ENCODE results near the gene CADM2.
"Not testable (repeated sequence)": the region's sequence is repeated elsewhere in the genome, so short reads cannot be mapped to it uniquely, and the experiment has no call there.

Gene CADM2

GRCh38 chr3:84958495-84959469 lies at the start of gene CADM2:
Gene CADM2 (plus strand): TSS chr3:84958989.
- peaks cover 20% of the 10 kb centered on the region for H3K27me3 ChIP-seq (ENCODE audit: insufficient read depth, low read length)
- peak within 1 kb of the TSS; percentile 93 for H3K4me3 ChIP-seq (ENCODE audit: low read length)
- no peak within 1 kb of the TSS for H3K27ac ChIP-seq (ENCODE audit: low read length)
- H3K9ac ChIP-seq (ENCODE audit: low read depth, low read length): peak within 1 kb of the TSS; percentile 80; the same call in 1 of the 2 replicates
- no peaks in the 10 kb centered on the region for H3K9me3 ChIP-seq (ENCODE audit: insufficient read depth, low read depth, low read length)
- H3K36me3 ChIP-seq (ENCODE audit: insufficient read depth, low read depth, low read length): no peaks in the 10 kb centered on the region
- peaks cover 15% of the 10 kb centered on the region for H3K4me1 ChIP-seq (ENCODE audit: insufficient read depth, low read length)

- H3K9me3 ChIP-seq (ENCODE audit: insufficient read depth, low read depth, low read length); H3K4me3 ChIP-seq (ENCODE audit: low read length); H3K4me1 ChIP-seq (ENCODE audit: insufficient read depth, low read length); H3K27ac ChIP-seq (ENCODE audit: low read length); H3K9ac ChIP-seq (ENCODE audit: low read depth, low read length); H3K27me3 ChIP-seq (ENCODE audit: insufficient read depth, low read length); H3K36me3 ChIP-seq (ENCODE audit: insufficient read depth, low read depth, low read length): not testable (repeated sequence)
Observed at GRCh38 chr3:84918592-84918991, 40.2 kb upstream of the CADM2 start.

DNA sequence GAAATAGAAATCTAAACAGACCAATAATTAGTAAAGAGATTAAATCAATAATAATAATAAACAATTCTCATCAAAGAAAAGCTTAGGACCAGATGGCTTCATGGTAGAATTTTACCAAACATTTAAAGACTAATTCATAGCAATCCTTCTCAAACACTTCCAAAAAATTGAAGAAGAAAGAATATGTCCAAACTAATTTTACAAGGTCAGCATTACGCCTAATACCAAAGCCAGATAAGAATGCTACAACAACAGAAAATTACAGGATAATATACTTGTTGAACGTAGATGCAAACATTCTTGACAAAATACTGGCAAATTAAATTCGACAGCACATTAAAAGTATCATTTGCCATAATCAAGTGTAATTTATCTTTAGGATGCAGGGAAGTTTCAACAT lies 36.1 kb upstream of the CADM2 start:
- H3K4me1 ChIP-seq (ENCODE audit: insufficient read depth, low read length): no peaks in the 10 kb centered on the region
- no peaks in the 10 kb centered on the region for H3K27me3 ChIP-seq (ENCODE audit: insufficient read depth, low read length)
- peaks cover 4% of the 10 kb centered on the region; the same call in 1 of the 2 replicates for H3K9me3 ChIP-seq (ENCODE audit: insufficient read depth, low read depth, low read length)
- no peak overlapping the region for H3K4me3 ChIP-seq (ENCODE audit: low read length)
- no peaks in the 10 kb centered on the region for H3K36me3 ChIP-seq (ENCODE audit: insufficient read depth, low read depth, low read length)
- no peak overlapping the region for H3K27ac ChIP-seq (ENCODE audit: low read length)
- H3K9ac ChIP-seq (ENCODE audit: low read depth, low read length): no peak overlapping the region

- Histone ChIP-seq H3K4me1 (ENCODE audit: insufficient read depth, low read length) (no peaks in the 10 kb centered on the region), H3K9ac (ENCODE audit: low read depth, low read length) (no peak overlapping the region), H3K36me3 (ENCODE audit: insufficient read depth, low read depth, low read length) (no peaks in the 10 kb centered on the region), H3K9me3 (ENCODE audit: insufficient read depth, low read depth, low read length) (no peaks in the 10 kb centered on the region), H3K4me3 (ENCODE audit: low read length) (no peak overlapping the region), H3K27me3 (ENCODE audit: insufficient read depth, low read length) (no peaks in the 10 kb centered on the region), H3K27ac (ENCODE audit: low read length) (no peak overlapping the region)
Observed at GRCh38 chr3:84925571-84925970, 33.2 kb upstream of the CADM2 start.

GRCh38 chr3:84943379-84943778 lies 15.4 kb upstream of the CADM2 start:
- Histone ChIP-seq H3K36me3 (ENCODE audit: insufficient read depth, low read depth, low read length) (no peaks in the 10 kb centered on the region), H3K27ac (ENCODE audit: low read length) (no peak overlapping the region), H3K4me1 (ENCODE audit: insufficient read depth, low read length) (no peaks in the 10 kb centered on the region), H3K4me3 (ENCODE audit: low read length) (no peak overlapping the region), H3K9ac (ENCODE audit: low read depth, low read length) (no peak overlapping the region), H3K27me3 (ENCODE audit: insufficient read depth, low read length) (no peaks in the 10 kb centered on the region), H3K9me3 (ENCODE audit: insufficient read depth, low read depth, low read length) (no peaks in the 10 kb centered on the region)

DNA sequence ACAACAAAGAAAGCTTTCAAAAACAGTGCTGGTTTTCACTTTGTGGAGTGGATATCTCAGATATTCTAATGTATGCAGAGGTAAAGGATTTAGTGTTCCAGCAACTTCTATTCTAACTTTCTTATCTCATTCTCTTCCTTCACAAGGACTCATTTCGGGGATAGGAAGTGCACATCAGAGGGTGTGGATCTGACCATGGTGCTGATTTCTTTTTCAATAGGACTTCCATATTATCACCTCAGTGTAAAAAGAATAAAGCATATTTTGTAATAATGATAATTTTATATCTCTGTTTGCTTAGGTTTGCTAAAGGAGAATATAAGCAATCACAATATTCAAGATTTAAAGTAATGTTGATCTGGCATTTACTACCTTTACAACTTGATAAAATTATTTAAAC lies 12.5 kb upstream of the CADM2 start:
- Histone ChIP-seq H3K9ac (ENCODE audit: low read depth, low read length) (no peak overlapping the region), H3K27ac (ENCODE audit: low read length) (no peak overlapping the region), H3K4me1 (ENCODE audit: insufficient read depth, low read length) (no peaks in the 10 kb centered on the region), H3K4me3 (ENCODE audit: low read length) (no peak overlapping the region), H3K9me3 (ENCODE audit: insufficient read depth, low read depth, low read length) (no peaks in the 10 kb centered on the region), H3K36me3 (ENCODE audit: insufficient read depth, low read depth, low read length) (no peaks in the 10 kb centered on the region), H3K27me3 (ENCODE audit: insufficient read depth, low read length) (no peaks in the 10 kb centered on the region)

GRCh38 chr3:84959470-84960271 lies 882 bp downstream of the CADM2 start:
- Histone ChIP-seq H3K9me3 (ENCODE audit: insufficient read depth, low read depth, low read length) (no peaks in the 10 kb centered on the region), H3K27me3 (ENCODE audit: insufficient read depth, low read length) (peaks cover 20% of the 10 kb centered on the region), H3K4me3 (ENCODE audit: low read length) (peak overlapping the region; percentile 93), H3K36me3 (ENCODE audit: insufficient read depth, low read depth, low read length) (no peaks in the 10 kb centered on the region), H3K4me1 (ENCODE audit: insufficient read depth, low read length) (peaks cover 22% of the 10 kb centered on the region), H3K27ac (ENCODE audit: low read length) (no peak overlapping the region), H3K9ac (ENCODE audit: low read depth, low read length) (peak overlapping the region; percentile 80; the same call in 1 of the 2 replicates)

- no peaks in the 10 kb centered on the region for H3K9me3 ChIP-seq (ENCODE audit: insufficient read depth, low read depth, low read length)
- H3K4me3 ChIP-seq (ENCODE audit: low read length): peak overlapping the region; percentile 93
- H3K36me3 ChIP-seq (ENCODE audit: insufficient read depth, low read depth, low read length): no peaks in the 10 kb centered on the region
- peak overlapping the region; percentile 80; the same call in 1 of the 2 replicates for H3K9ac ChIP-seq (ENCODE audit: low read depth, low read length)
- H3K27ac ChIP-seq (ENCODE audit: low read length): no peak overlapping the region
- peaks cover 30% of the 10 kb centered on the region for H3K4me1 ChIP-seq (ENCODE audit: insufficient read depth, low read length)
- peaks cover 20% of the 10 kb centered on the region for H3K27me3 ChIP-seq (ENCODE audit: insufficient read depth, low read length)
Observed at GRCh38 chr3:84960581-84960980, 1.8 kb downstream of the CADM2 start.

DNA sequence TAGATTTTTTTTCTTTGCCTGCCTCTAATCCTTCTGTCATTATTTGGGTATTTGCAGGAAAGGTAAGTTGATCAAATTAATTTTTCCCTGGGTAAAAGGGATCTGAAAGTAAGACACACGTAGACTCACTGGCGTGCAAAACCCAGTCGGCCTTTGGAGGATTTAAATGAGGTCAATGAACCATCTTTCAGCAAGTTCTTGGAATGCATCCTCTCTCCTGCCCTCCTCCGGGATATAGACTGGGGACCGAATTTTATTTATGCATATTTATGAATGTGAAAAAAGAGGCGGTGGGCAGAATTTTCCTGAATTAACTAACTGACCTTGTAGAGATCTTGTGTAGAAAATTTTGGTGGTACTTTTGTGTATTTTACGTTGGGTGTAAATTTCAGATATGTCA lies 2.2 kb downstream of the CADM2 start:
- peak overlapping the region; percentile 93 for H3K4me3 ChIP-seq (ENCODE audit: low read length)
- H3K27ac ChIP-seq (ENCODE audit: low read length): no peak overlapping the region
- no peaks in the 10 kb centered on the region for H3K9me3 ChIP-seq (ENCODE audit: insufficient read depth, low read depth, low read length)
- peaks cover 20% of the 10 kb centered on the region for H3K27me3 ChIP-seq (ENCODE audit: insufficient read depth, low read length)
- H3K9ac ChIP-seq (ENCODE audit: low read depth, low read length): peak overlapping the region; percentile 80; the same call in 1 of the 2 replicates
- H3K4me1 ChIP-seq (ENCODE audit: insufficient read depth, low read length): peaks cover 35% of the 10 kb centered on the region
- H3K36me3 ChIP-seq (ENCODE audit: insufficient read depth, low read depth, low read length): no peaks in the 10 kb centered on the region

DNA sequence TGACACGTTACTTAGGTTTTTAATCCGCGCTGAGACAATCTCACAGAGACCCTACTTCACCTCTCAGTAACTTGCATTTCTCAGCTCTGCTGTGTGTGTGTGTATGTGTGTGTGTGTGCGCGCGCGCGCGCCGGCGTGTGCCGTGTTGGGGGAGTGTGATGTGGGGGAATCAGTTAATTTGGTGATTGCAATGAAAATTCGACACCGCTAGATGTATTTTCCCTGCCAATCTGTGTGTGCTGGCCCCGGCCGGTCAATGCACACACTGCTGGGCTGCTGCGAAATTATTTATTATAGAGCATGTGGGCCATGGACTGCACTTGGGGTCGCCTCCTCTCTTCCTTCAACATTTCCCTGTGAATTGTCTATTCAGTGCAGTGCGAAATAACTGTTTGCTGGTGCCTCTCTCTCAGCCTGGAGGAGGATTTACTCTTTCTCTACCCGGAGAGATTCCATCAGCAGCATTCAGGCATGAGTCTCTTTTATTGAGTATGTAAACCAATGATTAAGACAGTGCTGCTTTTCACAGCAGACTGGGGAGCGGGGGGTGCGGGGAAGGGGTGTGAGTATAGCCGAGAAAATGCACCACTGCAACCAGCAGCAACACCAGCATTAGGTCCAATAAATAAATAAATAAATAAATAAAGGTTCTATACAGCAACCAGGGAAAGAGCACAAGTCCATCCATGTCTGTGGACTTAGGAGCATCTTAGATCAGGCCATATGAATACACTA lies 2.9 kb downstream of the CADM2 start:
- Histone ChIP-seq H3K27ac (ENCODE audit: low read length) (no peak overlapping the region), H3K9ac (ENCODE audit: low read depth, low read length) (peak overlapping the region; percentile 80; the same call in 1 of the 2 replicates), H3K36me3 (ENCODE audit: insufficient read depth, low read depth, low read length) (no peaks in the 10 kb centered on the region), H3K4me3 (ENCODE audit: low read length) (peak overlapping the region; percentile 93), H3K9me3 (ENCODE audit: insufficient read depth, low read depth, low read length) (no peaks in the 10 kb centered on the region), H3K27me3 (ENCODE audit: insufficient read depth, low read length) (peaks cover 20% of the 10 kb centered on the region), H3K4me1 (ENCODE audit: insufficient read depth, low read length) (peaks cover 40% of the 10 kb centered on the region)

DNA sequence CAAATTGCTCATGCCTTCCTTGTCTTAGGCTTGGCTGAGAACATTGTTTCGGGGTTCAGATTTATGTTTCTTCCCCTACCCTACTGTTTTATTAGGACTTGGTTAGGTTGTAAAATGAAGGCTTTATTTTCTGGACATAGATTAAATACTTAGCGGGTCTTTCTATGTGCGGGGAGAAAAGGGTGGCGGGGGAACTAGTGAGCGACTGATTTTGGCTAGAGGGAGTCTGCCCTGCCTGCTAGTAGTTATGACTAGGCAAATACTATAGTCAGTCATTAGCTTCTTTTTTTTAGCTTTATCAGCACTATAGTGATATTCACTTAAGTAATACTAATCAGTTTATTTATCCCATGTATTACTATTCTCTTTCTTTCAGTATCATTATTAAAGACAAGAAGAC lies 3.6 kb downstream of the CADM2 start:
- no peaks in the 10 kb centered on the region for H3K36me3 ChIP-seq (ENCODE audit: insufficient read depth, low read depth, low read length)
- H3K4me1 ChIP-seq (ENCODE audit: insufficient read depth, low read length): peaks cover 45% of the 10 kb centered on the region
- H3K4me3 ChIP-seq (ENCODE audit: low read length): peak overlapping the region; percentile 93; the same call in 1 of the 2 replicates
- no peaks in the 10 kb centered on the region for H3K9me3 ChIP-seq (ENCODE audit: insufficient read depth, low read depth, low read length)
- H3K27ac ChIP-seq (ENCODE audit: low read length): no peak overlapping the region
- H3K9ac ChIP-seq (ENCODE audit: low read depth, low read length): no peak overlapping the region
- H3K27me3 ChIP-seq (ENCODE audit: insufficient read depth, low read length): peaks cover 20% of the 10 kb centered on the region
